ENCODE measurements around the gene SPECC1.
"Not testable (repeated sequence)": the region's sequence is repeated elsewhere in the genome, so short reads cannot be mapped to it uniquely, and the experiment has no call there.

The SPECC1 gene

GRCh38 chr17:20074489-20074888, 65.3 kb downstream of the SPECC1 start:
- no peaks in the 10 kb centered on the region for H3K27me3 ChIP-seq (ENCODE audit: control insufficient read depth in 1 of 2, insufficient read depth in 2 of 2, low read length in 2 of 2)
- no peak overlapping the region for H3K27ac ChIP-seq (ENCODE audit: low read depth, low read length)
- no peaks in the 10 kb centered on the region for H3K36me3 ChIP-seq (ENCODE audit: insufficient read depth, low read length)
- H3K9me3 ChIP-seq (ENCODE audit: low read length), result no peaks in the 10 kb centered on the region
- H3K4me1 ChIP-seq (ENCODE audit: insufficient read depth, low read length), result no peaks in the 10 kb centered on the region
- no peak overlapping the region for H3K9ac ChIP-seq (ENCODE audit: low read length)
- no peak overlapping the region for H3K4me3 ChIP-seq (ENCODE audit: low read depth in 1 of 2, low read length in 2 of 2)

GRCh38 chr17:20076137-20076536, 67.0 kb downstream of the SPECC1 start:
- not testable (repeated sequence) for H3K9ac ChIP-seq (ENCODE audit: low read length); H3K27me3 ChIP-seq (ENCODE audit: control insufficient read depth in 1 of 2, insufficient read depth in 2 of 2, low read length in 2 of 2); H3K9me3 ChIP-seq (ENCODE audit: low read length); H3K4me3 ChIP-seq (ENCODE audit: low read depth in 1 of 2, low read length in 2 of 2); H3K27ac ChIP-seq (ENCODE audit: low read depth, low read length); H3K4me1 ChIP-seq (ENCODE audit: insufficient read depth, low read length); H3K36me3 ChIP-seq (ENCODE audit: insufficient read depth, low read length)

- no peaks in the 10 kb centered on the region for H3K9me3 ChIP-seq (ENCODE audit: low read length)
- no peak overlapping the region for H3K27ac ChIP-seq (ENCODE audit: low read depth, low read length)
- no peaks in the 10 kb centered on the region for H3K36me3 ChIP-seq (ENCODE audit: insufficient read depth, low read length)
- H3K27me3 ChIP-seq (ENCODE audit: control insufficient read depth in 1 of 2, insufficient read depth in 2 of 2, low read length in 2 of 2), result no peaks in the 10 kb centered on the region
- H3K9ac ChIP-seq (ENCODE audit: low read length), result no peak overlapping the region
- H3K4me1 ChIP-seq (ENCODE audit: insufficient read depth, low read length), result no peaks in the 10 kb centered on the region
- H3K4me3 ChIP-seq (ENCODE audit: low read depth in 1 of 2, low read length in 2 of 2), result no peak overlapping the region
These were observed 69.0 kb downstream of the SPECC1 start for GRCh38 chr17:20077978-20078685.

- H3K36me3 ChIP-seq (ENCODE audit: insufficient read depth, low read length), result no peaks in the 10 kb centered on the region
- H3K27me3 ChIP-seq (ENCODE audit: control insufficient read depth in 1 of 2, insufficient read depth in 2 of 2, low read length in 2 of 2), result no peaks in the 10 kb centered on the region
- no peak overlapping the region for H3K4me3 ChIP-seq (ENCODE audit: low read depth in 1 of 2, low read length in 2 of 2)
- H3K9me3 ChIP-seq (ENCODE audit: low read length), result no peaks in the 10 kb centered on the region
- H3K27ac ChIP-seq (ENCODE audit: low read depth, low read length), result no peak overlapping the region
- H3K9ac ChIP-seq (ENCODE audit: low read length), result no peak overlapping the region
- H3K4me1 ChIP-seq (ENCODE audit: insufficient read depth, low read length), result no peaks in the 10 kb centered on the region
These were observed 71.4 kb downstream of the SPECC1 start for GRCh38 chr17:20080513-20080912.

- no peaks in the 10 kb centered on the region for H3K36me3 ChIP-seq (ENCODE audit: insufficient read depth, low read length)
- H3K27me3 ChIP-seq (ENCODE audit: control insufficient read depth in 1 of 2, insufficient read depth in 2 of 2, low read length in 2 of 2), result no peaks in the 10 kb centered on the region
- H3K9me3 ChIP-seq (ENCODE audit: low read length), result no peaks in the 10 kb centered on the region
- H3K9ac ChIP-seq (ENCODE audit: low read length), result no peak overlapping the region
- no peaks in the 10 kb centered on the region for H3K4me1 ChIP-seq (ENCODE audit: insufficient read depth, low read length)
- no peak overlapping the region for H3K27ac ChIP-seq (ENCODE audit: low read depth, low read length)
- no peak overlapping the region for H3K4me3 ChIP-seq (ENCODE audit: low read depth in 1 of 2, low read length in 2 of 2)
These were observed 74.1 kb downstream of the SPECC1 start for GRCh38 chr17:20083156-20083859.

- Histone ChIP-seq H3K4me3 (ENCODE audit: low read depth in 1 of 2, low read length in 2 of 2) (no peak overlapping the region), H3K36me3 (ENCODE audit: insufficient read depth, low read length) (no peaks in the 10 kb centered on the region), H3K9ac (ENCODE audit: low read length) (no peak overlapping the region), H3K27me3 (ENCODE audit: control insufficient read depth in 1 of 2, insufficient read depth in 2 of 2, low read length in 2 of 2) (no peaks in the 10 kb centered on the region), H3K9me3 (ENCODE audit: low read length) (no peaks in the 10 kb centered on the region), H3K4me1 (ENCODE audit: insufficient read depth, low read length) (no peaks in the 10 kb centered on the region), H3K27ac (ENCODE audit: low read depth, low read length) (no peak overlapping the region)
These were observed 75.6 kb downstream of the SPECC1 start for GRCh38 chr17:20084621-20085282.

GRCh38 chr17:20085283-20085845, 76.2 kb downstream of the SPECC1 start:
- Histone ChIP-seq H3K9ac (ENCODE audit: low read length) (no peak overlapping the region), H3K9me3 (ENCODE audit: low read length) (no peaks in the 10 kb centered on the region), H3K36me3 (ENCODE audit: insufficient read depth, low read length) (no peaks in the 10 kb centered on the region), H3K4me1 (ENCODE audit: insufficient read depth, low read length) (no peaks in the 10 kb centered on the region), H3K27me3 (ENCODE audit: control insufficient read depth in 1 of 2, insufficient read depth in 2 of 2, low read length in 2 of 2) (no peaks in the 10 kb centered on the region), H3K4me3 (ENCODE audit: low read depth in 1 of 2, low read length in 2 of 2) (no peak overlapping the region), H3K27ac (ENCODE audit: low read depth, low read length) (no peak overlapping the region)

GRCh38 chr17:20086416-20087076, 77.4 kb downstream of the SPECC1 start:
- H3K36me3 ChIP-seq (ENCODE audit: insufficient read depth, low read length), result no peaks in the 10 kb centered on the region
- no peaks in the 10 kb centered on the region for H3K27me3 ChIP-seq (ENCODE audit: control insufficient read depth in 1 of 2, insufficient read depth in 2 of 2, low read length in 2 of 2)
- H3K27ac ChIP-seq (ENCODE audit: low read depth, low read length), result no peak overlapping the region
- no peak overlapping the region for H3K9ac ChIP-seq (ENCODE audit: low read length)
- H3K9me3 ChIP-seq (ENCODE audit: low read length), result no peaks in the 10 kb centered on the region
- no peak overlapping the region for H3K4me3 ChIP-seq (ENCODE audit: low read depth in 1 of 2, low read length in 2 of 2)
- no peaks in the 10 kb centered on the region for H3K4me1 ChIP-seq (ENCODE audit: insufficient read depth, low read length)

GRCh38 chr17:20087538-20088250, 78.5 kb downstream of the SPECC1 start:
- H3K36me3 ChIP-seq (ENCODE audit: insufficient read depth, low read length), result no peaks in the 10 kb centered on the region
- no peak overlapping the region for H3K4me3 ChIP-seq (ENCODE audit: low read depth in 1 of 2, low read length in 2 of 2)
- H3K4me1 ChIP-seq (ENCODE audit: insufficient read depth, low read length), result no peaks in the 10 kb centered on the region
- no peak overlapping the region for H3K9ac ChIP-seq (ENCODE audit: low read length)
- no peaks in the 10 kb centered on the region for H3K9me3 ChIP-seq (ENCODE audit: low read length)
- H3K27ac ChIP-seq (ENCODE audit: low read depth, low read length), result no peak overlapping the region
- H3K27me3 ChIP-seq (ENCODE audit: control insufficient read depth in 1 of 2, insufficient read depth in 2 of 2, low read length in 2 of 2), result no peaks in the 10 kb centered on the region

GRCh38 chr17:20089756-20090547, 80.8 kb downstream of the SPECC1 start:
- Histone ChIP-seq H3K4me3 (ENCODE audit: low read depth in 1 of 2, low read length in 2 of 2) (no peak overlapping the region), H3K9me3 (ENCODE audit: low read length) (no peaks in the 10 kb centered on the region), H3K27me3 (ENCODE audit: control insufficient read depth in 1 of 2, insufficient read depth in 2 of 2, low read length in 2 of 2) (no peaks in the 10 kb centered on the region), H3K27ac (ENCODE audit: low read depth, low read length) (no peak overlapping the region), H3K36me3 (ENCODE audit: insufficient read depth, low read length) (no peaks in the 10 kb centered on the region), H3K4me1 (ENCODE audit: insufficient read depth, low read length) (no peaks in the 10 kb centered on the region), H3K9ac (ENCODE audit: low read length) (no peak overlapping the region)

Data from muscle layer of colon (tissue), 2 donors.